Measurements from ENCODE around the gene KLHDC7B. TPM values are rescaled to one million over a fixed set of nuclear protein-coding genes. Genes with fewer than 3 reads are reported as not detected.
A peak's percentile ranks its signal among the peaks of the same experiment; 100 is the strongest.

Gene KLHDC7B
- total and polyA plus RNA-seq, 2 of the 13 experiments (the other 11 are each of a cell fraction or from before 2014, with no cell fraction given): 0.11 TPM; not detected in 1

DNA sequence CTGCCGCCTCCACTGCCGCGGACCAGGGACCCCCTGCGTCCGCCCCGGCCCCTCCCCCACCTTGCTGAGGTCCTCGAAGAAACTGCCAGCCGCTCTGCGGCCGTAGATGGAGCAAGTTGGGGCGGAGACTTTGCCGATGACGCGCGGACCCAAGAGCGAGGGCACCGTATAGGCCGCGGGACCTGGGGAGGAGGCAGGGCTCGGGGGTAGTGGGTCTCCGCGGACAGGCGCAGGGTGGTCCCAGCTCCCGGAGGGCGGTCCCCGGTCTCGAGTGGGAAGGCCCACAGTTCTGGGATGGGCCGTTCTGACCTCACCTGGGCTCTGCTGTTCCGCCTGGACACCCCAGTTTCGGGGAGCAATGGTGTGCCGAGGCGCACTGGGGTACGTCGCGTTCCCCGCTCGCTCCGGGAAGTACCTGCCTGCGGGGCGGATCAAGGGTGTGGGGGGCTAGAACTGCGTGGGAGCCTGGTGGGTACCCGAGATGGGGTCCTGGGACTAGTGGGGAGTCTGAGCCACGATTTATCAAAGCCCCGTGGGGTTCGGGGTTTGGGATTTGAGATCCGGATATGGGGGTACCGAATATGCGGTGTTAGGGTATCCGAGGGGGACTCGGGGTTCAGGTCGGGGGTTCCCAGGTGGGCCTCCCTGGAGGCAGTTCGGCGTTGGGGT is 14.7 kb upstream of the KLHDC7B start (continued):
- no peak for TF ChIP-seq CHCHD3 (CRISPR knock-in tag; IDR thresholded peaks at IDR 0.05)
- 0 out of 2 replicates have a peak, but pooled peaks have one; percentile 7 for TF ChIP-seq GABPB1 (CRISPR knock-in tag; IDR thresholded peaks at IDR 0.05)
- TF ChIP-seq ZNF446 (CRISPR knock-in tag; IDR thresholded peaks at IDR 0.05): peak; percentile 34; the same call in 1 of the 2 replicates
- no peak for TF ChIP-seq TP53 (CRISPR knock-in tag; conservative IDR thresholded peaks at IDR 0.05)
- TF ChIP-seq, protein P1, sequence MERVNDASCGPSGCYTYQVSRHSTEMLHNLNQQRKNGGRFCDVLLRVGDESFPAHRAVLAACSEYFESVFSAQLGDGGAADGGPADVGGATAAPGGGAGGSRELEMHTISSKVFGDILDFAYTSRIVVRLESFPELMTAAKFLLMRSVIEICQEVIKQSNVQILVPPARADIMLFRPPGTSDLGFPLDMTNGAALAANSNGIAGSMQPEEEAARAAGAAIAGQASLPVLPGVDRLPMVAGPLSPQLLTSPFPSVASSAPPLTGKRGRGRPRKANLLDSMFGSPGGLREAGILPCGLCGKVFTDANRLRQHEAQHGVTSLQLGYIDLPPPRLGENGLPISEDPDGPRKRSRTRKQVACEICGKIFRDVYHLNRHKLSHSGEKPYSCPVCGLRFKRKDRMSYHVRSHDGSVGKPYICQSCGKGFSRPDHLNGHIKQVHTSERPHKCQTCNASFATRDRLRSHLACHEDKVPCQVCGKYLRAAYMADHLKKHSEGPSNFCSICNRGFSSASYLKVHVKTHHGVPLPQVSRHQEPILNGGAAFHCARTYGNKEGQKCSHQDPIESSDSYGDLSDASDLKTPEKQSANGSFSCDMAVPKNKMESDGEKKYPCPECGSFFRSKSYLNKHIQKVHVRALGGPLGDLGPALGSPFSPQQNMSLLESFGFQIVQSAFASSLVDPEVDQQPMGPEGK (CRISPR knock-in tag; IDR thresholded peaks at IDR 0.05): peak; percentile 19
- peak; percentile 25; the same call in 1 of the 2 replicates for TF ChIP-seq PCBP1 (IDR thresholded peaks at IDR 0.05; ENCODE audit: borderline replicate concordance, low read depth, low read length)
- TF ChIP-seq ZNF564 (CRISPR knock-in tag; IDR thresholded peaks at IDR 0.05): peak; percentile 16; the same call in 1 of the 2 replicates
- 0 out of 2 replicates have a peak, but pooled peaks have one; percentile 38 for TF ChIP-seq EED (CRISPR knock-in tag; IDR thresholded peaks at IDR 0.05)
- no peak for TF ChIP-seq ZNF260 (CRISPR knock-in tag; IDR thresholded peaks at IDR 0.05; ENCODE audit: borderline replicate concordance, low read depth)
- peak; percentile 97 for TF ChIP-seq HNRNPLL (IDR thresholded peaks at IDR 0.05; ENCODE audit: low read depth, low read length, poor library complexity, severe bottlenecking)
- TF ChIP-seq, protein P2, sequence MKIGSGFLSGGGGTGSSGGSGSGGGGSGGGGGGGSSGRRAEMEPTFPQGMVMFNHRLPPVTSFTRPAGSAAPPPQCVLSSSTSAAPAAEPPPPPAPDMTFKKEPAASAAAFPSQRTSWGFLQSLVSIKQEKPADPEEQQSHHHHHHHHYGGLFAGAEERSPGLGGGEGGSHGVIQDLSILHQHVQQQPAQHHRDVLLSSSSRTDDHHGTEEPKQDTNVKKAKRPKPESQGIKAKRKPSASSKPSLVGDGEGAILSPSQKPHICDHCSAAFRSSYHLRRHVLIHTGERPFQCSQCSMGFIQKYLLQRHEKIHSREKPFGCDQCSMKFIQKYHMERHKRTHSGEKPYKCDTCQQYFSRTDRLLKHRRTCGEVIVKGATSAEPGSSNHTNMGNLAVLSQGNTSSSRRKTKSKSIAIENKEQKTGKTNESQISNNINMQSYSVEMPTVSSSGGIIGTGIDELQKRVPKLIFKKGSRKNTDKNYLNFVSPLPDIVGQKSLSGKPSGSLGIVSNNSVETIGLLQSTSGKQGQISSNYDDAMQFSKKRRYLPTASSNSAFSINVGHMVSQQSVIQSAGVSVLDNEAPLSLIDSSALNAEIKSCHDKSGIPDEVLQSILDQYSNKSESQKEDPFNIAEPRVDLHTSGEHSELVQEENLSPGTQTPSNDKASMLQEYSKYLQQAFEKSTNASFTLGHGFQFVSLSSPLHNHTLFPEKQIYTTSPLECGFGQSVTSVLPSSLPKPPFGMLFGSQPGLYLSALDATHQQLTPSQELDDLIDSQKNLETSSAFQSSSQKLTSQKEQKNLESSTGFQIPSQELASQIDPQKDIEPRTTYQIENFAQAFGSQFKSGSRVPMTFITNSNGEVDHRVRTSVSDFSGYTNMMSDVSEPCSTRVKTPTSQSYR (CRISPR knock-in tag; IDR thresholded peaks at IDR 0.05; ENCODE audit: borderline replicate concordance): peak; percentile 91
- TF ChIP-seq, protein P3, sequence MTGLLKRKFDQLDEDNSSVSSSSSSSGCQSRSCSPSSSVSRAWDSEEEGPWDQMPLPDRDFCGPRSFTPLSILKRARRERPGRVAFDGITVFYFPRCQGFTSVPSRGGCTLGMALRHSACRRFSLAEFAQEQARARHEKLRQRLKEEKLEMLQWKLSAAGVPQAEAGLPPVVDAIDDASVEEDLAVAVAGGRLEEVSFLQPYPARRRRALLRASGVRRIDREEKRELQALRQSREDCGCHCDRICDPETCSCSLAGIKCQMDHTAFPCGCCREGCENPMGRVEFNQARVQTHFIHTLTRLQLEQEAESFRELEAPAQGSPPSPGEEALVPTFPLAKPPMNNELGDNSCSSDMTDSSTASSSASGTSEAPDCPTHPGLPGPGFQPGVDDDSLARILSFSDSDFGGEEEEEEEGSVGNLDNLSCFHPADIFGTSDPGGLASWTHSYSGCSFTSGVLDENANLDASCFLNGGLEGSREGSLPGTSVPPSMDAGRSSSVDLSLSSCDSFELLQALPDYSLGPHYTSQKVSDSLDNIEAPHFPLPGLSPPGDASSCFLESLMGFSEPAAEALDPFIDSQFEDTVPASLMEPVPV (CRISPR knock-in tag; IDR thresholded peaks at IDR 0.05): peak; percentile 76
- 0 out of 2 replicates have a peak, but pooled peaks have one; percentile 39 for TF ChIP-seq JUND (CRISPR knock-in tag; IDR thresholded peaks at IDR 0.05)
- TF ChIP-seq GATA4 (IDR thresholded peaks at IDR 0.05; ENCODE audit: borderline replicate concordance, low read depth): peak; percentile 39; the same call in 1 of the 2 replicates
- TF ChIP-seq HNRNPL (IDR thresholded peaks at IDR 0.05; ENCODE audit: low read depth, low read length): 0 out of 2 replicates have a peak, but pooled peaks have one; percentile 45
- peak; percentile 5 for TF ChIP-seq XRCC5 (optimal IDR thresholded peaks at IDR 0.05; ENCODE audit: low read length)
- peak; percentile 94 for TF ChIP-seq TAF15 (IDR thresholded peaks at IDR 0.05; ENCODE audit: low read depth, low read length, poor library complexity, severe bottlenecking)
- TF ChIP-seq, protein P4, sequence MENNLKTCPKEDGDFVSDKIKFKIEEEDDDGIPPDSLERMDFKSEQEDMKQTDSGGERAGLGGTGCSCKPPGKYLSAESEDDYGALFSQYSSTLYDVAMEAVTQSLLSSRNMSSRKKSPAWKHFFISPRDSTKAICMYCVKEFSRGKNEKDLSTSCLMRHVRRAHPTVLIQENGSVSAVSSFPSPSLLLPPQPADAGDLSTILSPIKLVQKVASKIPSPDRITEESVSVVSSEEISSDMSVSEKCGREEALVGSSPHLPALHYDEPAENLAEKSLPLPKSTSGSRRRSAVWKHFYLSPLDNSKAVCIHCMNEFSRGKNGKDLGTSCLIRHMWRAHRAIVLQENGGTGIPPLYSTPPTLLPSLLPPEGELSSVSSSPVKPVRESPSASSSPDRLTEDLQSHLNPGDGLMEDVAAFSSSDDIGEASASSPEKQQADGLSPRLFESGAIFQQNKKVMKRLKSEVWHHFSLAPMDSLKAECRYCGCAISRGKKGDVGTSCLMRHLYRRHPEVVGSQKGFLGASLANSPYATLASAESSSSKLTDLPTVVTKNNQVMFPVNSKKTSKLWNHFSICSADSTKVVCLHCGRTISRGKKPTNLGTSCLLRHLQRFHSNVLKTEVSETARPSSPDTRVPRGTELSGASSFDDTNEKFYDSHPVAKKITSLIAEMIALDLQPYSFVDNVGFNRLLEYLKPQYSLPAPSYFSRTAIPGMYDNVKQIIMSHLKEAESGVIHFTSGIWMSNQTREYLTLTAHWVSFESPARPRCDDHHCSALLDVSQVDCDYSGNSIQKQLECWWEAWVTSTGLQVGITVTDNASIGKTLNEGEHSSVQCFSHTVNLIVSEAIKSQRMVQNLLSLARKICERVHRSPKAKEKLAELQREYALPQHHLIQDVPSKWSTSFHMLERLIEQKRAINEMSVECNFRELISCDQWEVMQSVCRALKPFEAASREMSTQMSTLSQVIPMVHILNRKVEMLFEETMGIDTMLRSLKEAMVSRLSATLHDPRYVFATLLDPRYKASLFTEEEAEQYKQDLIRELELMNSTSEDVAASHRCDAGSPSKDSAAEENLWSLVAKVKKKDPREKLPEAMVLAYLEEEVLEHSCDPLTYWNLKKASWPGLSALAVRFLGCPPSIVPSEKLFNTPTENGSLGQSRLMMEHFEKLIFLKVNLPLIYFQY (CRISPR knock-in tag; IDR thresholded peaks at IDR 0.05; ENCODE audit: borderline replicate concordance): no peak
